ENCODE data around the gene SWT1.
"Not testable (repeated sequence)": the region's sequence is repeated elsewhere in the genome, so short reads cannot be mapped to it uniquely, and the experiment has no call there.

SWT1 gene

GRCh38 chr1:185245466-185245865 is 88.5 kb downstream of the SWT1 start:
- in situ Hi-C loops (cut with HindIII; ENCODE audit: low sequenced_read_pairs), result no loop called here

GRCh38 chr1:185249563-185249962 is 92.6 kb downstream of the SWT1 start:
- in situ Hi-C loops (cut with HindIII; ENCODE audit: low sequenced_read_pairs), result no loop called here

GRCh38 chr1:185250063-185250462 is 93.1 kb downstream of the SWT1 start:
- in situ Hi-C loops (cut with HindIII; ENCODE audit: low sequenced_read_pairs), result no loop called here

GRCh38 chr1:185251928-185252327 is 95.0 kb downstream of the SWT1 start:
- in situ Hi-C loops (cut with HindIII; ENCODE audit: low sequenced_read_pairs), result not testable (repeated sequence)

GRCh38 chr1:185252404-185252803 is 95.4 kb downstream of the SWT1 start:
- in situ Hi-C loops (cut with HindIII; ENCODE audit: low sequenced_read_pairs), result not testable (repeated sequence)

- in situ Hi-C loops (cut with HindIII; ENCODE audit: low sequenced_read_pairs), result not testable (repeated sequence)
Observed at GRCh38 chr1:185255595-185255994, 98.6 kb downstream of the SWT1 start.

GRCh38 chr1:185257116-185257949 is 100.4 kb downstream of the SWT1 start:
- in situ Hi-C loops (cut with HindIII; ENCODE audit: low sequenced_read_pairs), result not testable (repeated sequence)

GRCh38 chr1:185257950-185258208 is 100.9 kb downstream of the SWT1 start:
- in situ Hi-C loops (cut with HindIII; ENCODE audit: low sequenced_read_pairs), result no loop called here

GRCh38 chr1:185258676-185259075 is 101.7 kb downstream of the SWT1 start:
- in situ Hi-C loops (cut with HindIII; ENCODE audit: low sequenced_read_pairs), result no loop called here

GRCh38 chr1:185260611-185261010 is 103.6 kb downstream of the SWT1 start:
- in situ Hi-C loops (cut with HindIII; ENCODE audit: low sequenced_read_pairs), result no loop called here

GRCh38 chr1:185262151-185262550 is 105.2 kb downstream of the SWT1 start:
- in situ Hi-C loops (cut with HindIII; ENCODE audit: low sequenced_read_pairs), result no loop called here

- in situ Hi-C loops (cut with HindIII; ENCODE audit: low sequenced_read_pairs), result no loop called here
Observed at GRCh38 chr1:185263292-185263691, 106.3 kb downstream of the SWT1 start.

- in situ Hi-C loops (cut with HindIII; ENCODE audit: low sequenced_read_pairs), result no loop called here
Observed at GRCh38 chr1:185263780-185264179, 106.8 kb downstream of the SWT1 start.

GRCh38 chr1:185265314-185265713 is 108.3 kb downstream of the SWT1 start:
- in situ Hi-C loops (cut with HindIII; ENCODE audit: low sequenced_read_pairs), result no loop called here

- in situ Hi-C loops (cut with HindIII; ENCODE audit: low sequenced_read_pairs), result no loop called here
Observed at GRCh38 chr1:185267301-185267700, 110.3 kb downstream of the SWT1 start.

- in situ Hi-C loops (cut with HindIII; ENCODE audit: low sequenced_read_pairs), result no loop called here
Observed at GRCh38 chr1:185267701-185268100, 110.7 kb downstream of the SWT1 start.

- in situ Hi-C loops (cut with HindIII; ENCODE audit: low sequenced_read_pairs), result no loop called here
Observed at GRCh38 chr1:185268352-185268751, 111.4 kb downstream of the SWT1 start.

GRCh38 chr1:185271921-185272320 is 115.0 kb downstream of the SWT1 start:
- in situ Hi-C loops (cut with HindIII; ENCODE audit: low sequenced_read_pairs), result no loop called here

GRCh38 chr1:185279571-185279970 is 122.6 kb downstream of the SWT1 start:
- in situ Hi-C loops (cut with HindIII; ENCODE audit: low sequenced_read_pairs), result no loop called here

- in situ Hi-C loops (cut with HindIII; ENCODE audit: low sequenced_read_pairs), result no loop called here
Observed at GRCh38 chr1:185280589-185280988, 123.6 kb downstream of the SWT1 start.

GRCh38 chr1:185281245-185281644 is 124.3 kb downstream of the SWT1 start:
- in situ Hi-C loops (cut with HindIII; ENCODE audit: low sequenced_read_pairs), result no loop called here

- in situ Hi-C loops (cut with HindIII; ENCODE audit: low sequenced_read_pairs), result no loop called here
Observed at GRCh38 chr1:185284116-185284515, 127.1 kb downstream of the SWT1 start.

All from DLD1 (cell line).